DOHH2 (cell line): Measurements from ENCODE around the gene SLC6A9.

ENCODE experiments used
- CTCF ChIP-seq: fragments of 200-600 bp; sonication (generic); IDR thresholded peaks from one replicate; pipeline ENCODE4 v1.5.1; 2014; ENCODE audit warnings: antibody characterized with exemption, mild to moderate bottlenecking, low read depth, low read length; ENCODE audit not compliant: poor library complexity, severe bottlenecking
- EZH2phosphoT487 ChIP-seq: fragments of 200-600 bp; sonication (generic); IDR thresholded peaks from 2 replicates; pipeline ENCODE4 v1.6.1; 2017; ENCODE audit warnings: borderline replicate concordance, mild to moderate bottlenecking, antibody characterized with exemption, low read length, moderate library complexity, mixed read lengths

GRCh38 chr1:44035726-44036408, 4.6 kb upstream of the SLC6A9 start:
- TF ChIP-seq CTCF (no peak), EZH2phosphoT487 (no peak)
